HUES48 (cell line): Measurements from ENCODE around the gene RASL11A.
A peak's percentile ranks its signal among the peaks of the same experiment; 100 is the strongest.
"Not testable (repeated sequence)": the region's sequence is repeated elsewhere in the genome, so short reads cannot be mapped to it uniquely, and the experiment has no call there.

Experiments
- H3K27ac ChIP-seq: one replicate; pipeline ENCODE4 v1.7.0; 2013; ENCODE audit warnings: low read depth, low read length, inconsistent platforms
- H3K27me3 ChIP-seq: 2 replicates; pipeline ENCODE4 v1.6.1; 2013; ENCODE audit warnings: mild to moderate bottlenecking, low read length; ENCODE audit not compliant: control insufficient read depth, insufficient read depth
- H3K36me3 ChIP-seq: 2 replicates; pipeline ENCODE4 v1.6.1; 2013; ENCODE audit warnings: low read length; ENCODE audit not compliant: control insufficient read depth, insufficient read depth
- H3K4me1 ChIP-seq: 2 replicates; pipeline ENCODE4 v1.6.1; 2013; ENCODE audit warnings: mild to moderate bottlenecking, low read length; ENCODE audit not compliant: control insufficient read depth, insufficient read depth
- H3K4me3 ChIP-seq: 2 replicates; pipeline ENCODE4 v1.5.1; 2013; ENCODE audit warnings: mild to moderate bottlenecking, low read depth, low read length
- H3K9ac ChIP-seq: 2 replicates; pipeline ENCODE4 v1.6.1; 2013; ENCODE audit warnings: mild to moderate bottlenecking, low read depth, low read length, moderate library complexity
- H3K9me3 ChIP-seq: 2 replicates; pipeline ENCODE4 v1.6.1; 2013; ENCODE audit warnings: low read length; ENCODE audit not compliant: control insufficient read depth, insufficient read depth

The RASL11A gene, protein sequence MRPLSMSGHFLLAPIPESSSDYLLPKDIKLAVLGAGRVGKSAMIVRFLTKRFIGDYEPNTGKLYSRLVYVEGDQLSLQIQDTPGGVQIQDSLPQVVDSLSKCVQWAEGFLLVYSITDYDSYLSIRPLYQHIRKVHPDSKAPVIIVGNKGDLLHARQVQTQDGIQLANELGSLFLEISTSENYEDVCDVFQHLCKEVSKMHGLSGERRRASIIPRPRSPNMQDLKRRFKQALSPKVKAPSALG

DNA sequence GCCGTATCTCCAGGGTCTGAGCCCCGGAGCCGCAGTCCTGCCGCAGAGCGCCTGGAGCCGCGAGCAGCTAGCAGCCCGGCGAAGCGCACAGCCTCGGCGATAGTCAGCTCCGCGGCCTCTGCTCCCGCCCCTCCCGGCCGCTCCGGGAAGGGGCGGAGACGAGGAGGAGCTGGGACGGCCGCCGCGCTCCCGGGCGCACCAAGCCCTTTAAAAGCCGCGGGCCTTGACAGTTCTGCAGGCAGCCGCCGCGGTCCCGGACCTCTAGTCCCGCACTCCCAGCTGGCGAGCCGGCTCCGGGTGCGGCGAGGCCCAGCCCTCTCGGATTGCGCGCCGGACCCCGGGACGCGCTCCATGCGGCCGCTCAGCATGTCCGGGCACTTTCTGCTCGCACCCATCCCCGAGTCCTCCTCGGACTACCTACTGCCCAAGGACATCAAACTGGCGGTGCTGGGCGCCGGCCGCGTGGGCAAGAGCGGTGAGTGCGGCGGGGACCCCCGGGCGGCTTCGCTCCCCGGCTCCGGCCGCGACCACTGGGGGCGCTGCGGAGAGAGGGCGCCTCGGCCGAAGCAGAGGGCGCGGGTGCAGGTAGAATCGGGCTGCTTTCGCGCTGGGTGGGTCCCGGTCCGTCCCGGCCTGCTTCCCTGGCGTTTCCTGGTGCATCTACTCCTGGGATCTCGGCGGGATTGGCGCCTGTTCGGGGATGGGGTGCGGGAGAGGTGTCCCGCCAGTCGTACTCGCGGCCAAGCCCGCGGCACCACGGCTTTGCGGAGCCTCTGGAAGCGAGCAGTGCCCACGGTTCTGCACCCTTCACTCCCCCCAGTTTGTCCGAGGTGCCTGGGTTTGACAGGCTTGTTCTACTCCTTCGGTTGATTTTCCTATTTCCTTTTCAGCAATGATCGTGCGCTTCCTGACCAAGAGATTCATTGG, at the start of gene RASL11A:
RASL11A (plus strand) TSS at position 237 of the 927 bp plus-strand sequence; CDS start at position 352, 115 bp downstream.
- Histone ChIP-seq H3K36me3 (no peaks in the 10 kb centered on the region), H3K4me1 (peaks cover 7% of the 10 kb centered on the region; the same call in 1 of the 2 replicates), H3K27ac (peak within 1 kb of the TSS; percentile 23), H3K9ac (peak within 1 kb of the TSS; percentile 17; the same call in 1 of the 2 replicates), H3K9me3 (no peaks in the 10 kb centered on the region), H3K4me3 (peak within 1 kb of the TSS; percentile 72), H3K27me3 (peaks cover 24% of the 10 kb centered on the region)

DNA sequence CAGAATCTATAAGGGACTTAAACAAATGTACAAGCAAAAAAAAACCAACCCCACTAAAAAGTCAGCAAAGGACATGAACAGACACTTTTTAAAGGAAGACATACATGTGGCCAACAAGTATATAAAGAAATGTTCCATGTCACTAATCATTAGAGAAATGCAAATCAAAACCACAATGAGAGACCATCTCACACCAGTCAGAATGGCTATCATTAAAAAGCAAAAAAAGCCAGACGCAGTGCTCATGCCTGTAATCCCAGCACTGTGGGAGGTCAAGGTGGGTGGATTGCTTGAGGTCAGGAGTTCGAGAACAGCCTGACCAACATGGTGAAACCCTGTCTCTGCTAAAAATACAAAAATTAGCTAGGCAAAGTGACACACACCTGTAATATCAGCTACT, 48.5 kb upstream of the RASL11A start:
- not testable (repeated sequence) for H3K9me3 ChIP-seq, H3K4me1 ChIP-seq, H3K27me3 ChIP-seq, H3K4me3 ChIP-seq, H3K9ac ChIP-seq, H3K27ac ChIP-seq, H3K36me3 ChIP-seq

DNA sequence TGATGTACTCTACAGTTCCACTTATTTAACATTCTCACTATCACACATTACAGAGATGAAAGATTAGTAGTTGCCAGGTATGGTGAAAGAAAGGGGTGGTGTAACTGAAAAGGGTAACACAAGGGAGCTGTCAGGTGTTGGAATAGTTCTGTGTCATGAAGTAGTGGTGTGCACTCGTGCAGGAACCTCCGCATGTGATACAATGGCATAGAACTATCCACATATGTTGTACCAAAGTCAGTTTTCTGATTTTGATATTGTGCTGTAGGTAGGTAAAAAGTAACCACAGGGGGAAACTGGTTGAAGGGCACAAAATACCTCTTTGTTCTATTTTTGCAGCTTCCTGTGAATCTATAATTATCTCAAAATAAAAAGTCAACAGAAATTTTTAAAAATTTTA, 43.6 kb upstream of the RASL11A start:
- H3K9me3 ChIP-seq, result peaks cover 5% of the 10 kb centered on the region
- H3K9ac ChIP-seq, result no peak overlapping the region
- no peak overlapping the region for H3K4me3 ChIP-seq
- H3K4me1 ChIP-seq, result no peaks in the 10 kb centered on the region
- no peaks in the 10 kb centered on the region for H3K36me3 ChIP-seq
- no peaks in the 10 kb centered on the region for H3K27me3 ChIP-seq
- H3K27ac ChIP-seq, result no peak overlapping the region

DNA sequence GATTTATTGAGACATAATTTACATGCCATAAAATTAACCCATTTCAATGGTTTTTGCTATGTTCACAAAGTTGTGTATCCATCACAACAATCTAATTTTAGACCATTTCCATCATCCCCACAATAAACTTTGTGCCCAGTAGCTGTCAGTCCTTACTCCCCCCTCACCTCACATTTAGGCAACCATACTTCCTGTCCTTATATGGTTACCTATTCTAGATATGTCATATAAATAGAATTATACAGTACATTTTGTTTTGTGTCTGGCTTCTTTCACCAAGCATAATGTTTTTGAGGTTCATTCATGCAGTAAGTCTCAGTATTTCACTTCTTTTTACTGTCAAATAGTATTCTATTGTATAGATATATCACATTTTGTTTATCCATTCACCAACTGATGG, 42.5 kb upstream of the RASL11A start:
- Histone ChIP-seq H3K4me3 (no peak overlapping the region), H3K9me3 (peaks cover 5% of the 10 kb centered on the region), H3K36me3 (no peaks in the 10 kb centered on the region), H3K4me1 (no peaks in the 10 kb centered on the region), H3K9ac (no peak overlapping the region), H3K27me3 (no peaks in the 10 kb centered on the region), H3K27ac (no peak overlapping the region)

DNA sequence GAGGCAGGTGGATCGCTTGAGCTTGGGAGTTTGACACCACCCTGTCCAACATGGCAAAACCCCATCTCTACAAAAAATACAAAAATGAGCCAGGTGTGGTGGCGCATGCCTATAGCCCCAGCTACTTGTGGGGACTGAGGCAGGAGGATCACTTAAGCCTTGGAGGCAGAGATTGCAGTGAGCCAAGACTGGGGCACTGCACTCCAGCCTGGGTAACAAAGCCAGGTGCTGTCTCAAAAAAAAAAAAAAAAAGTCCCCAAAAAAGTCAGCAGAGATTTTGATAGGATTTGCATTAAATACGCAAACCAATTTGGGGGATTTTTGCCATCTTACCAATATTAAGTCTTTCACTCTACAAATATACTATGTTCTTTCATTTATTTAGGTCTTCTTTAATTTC, 41.0 kb upstream of the RASL11A start:
- H3K4me3 ChIP-seq, result no peak overlapping the region
- H3K36me3 ChIP-seq, result no peaks in the 10 kb centered on the region
- no peak overlapping the region for H3K9ac ChIP-seq
- no peaks in the 10 kb centered on the region for H3K27me3 ChIP-seq
- no peaks in the 10 kb centered on the region for H3K4me1 ChIP-seq
- peaks cover 5% of the 10 kb centered on the region for H3K9me3 ChIP-seq
- H3K27ac ChIP-seq, result no peak overlapping the region

DNA sequence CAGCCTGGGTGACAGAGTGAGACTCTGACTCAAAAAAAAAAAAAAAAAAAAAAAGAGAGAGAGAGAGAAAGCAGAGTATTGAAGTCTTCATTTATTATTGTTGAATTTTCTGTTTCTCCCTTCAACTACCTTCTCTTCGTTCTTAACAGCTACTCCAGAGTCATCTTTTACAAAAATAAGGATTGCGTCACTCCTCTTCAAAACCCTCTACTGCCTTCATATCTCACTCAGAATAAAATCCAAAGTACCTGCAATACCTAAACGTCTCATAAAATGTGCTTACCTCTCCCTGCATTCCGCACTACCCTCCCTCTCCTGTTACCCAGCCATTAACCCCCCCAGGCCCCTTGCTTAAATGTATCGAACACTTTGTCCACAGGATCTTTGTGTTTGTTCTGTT, 36.7 kb upstream of the RASL11A start:
- no peak overlapping the region for H3K9ac ChIP-seq
- no peaks in the 10 kb centered on the region for H3K36me3 ChIP-seq
- H3K9me3 ChIP-seq, result no peaks in the 10 kb centered on the region
- no peaks in the 10 kb centered on the region for H3K27me3 ChIP-seq
- H3K27ac ChIP-seq, result no peak overlapping the region
- H3K4me3 ChIP-seq, result no peak overlapping the region
- H3K4me1 ChIP-seq, result no peaks in the 10 kb centered on the region

DNA sequence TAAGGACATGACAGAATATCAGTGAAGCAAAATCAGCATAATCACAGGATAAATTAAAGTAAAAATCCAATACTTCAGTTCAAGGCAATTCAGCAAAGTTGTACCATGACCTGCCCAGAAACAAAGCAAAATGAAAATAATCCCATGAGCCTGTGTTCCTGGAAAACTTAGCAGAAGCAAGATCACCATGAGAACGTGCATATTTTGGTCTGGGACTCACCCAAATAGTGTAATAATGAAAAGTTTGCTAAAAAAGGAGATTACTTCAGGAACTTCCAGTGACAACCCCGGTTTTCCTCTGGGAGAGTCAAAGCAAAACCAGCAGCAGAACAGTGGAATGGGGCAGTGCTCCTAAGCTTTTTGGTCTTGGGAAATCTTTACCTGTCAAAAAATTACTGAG, 34.2 kb upstream of the RASL11A start:
- Histone ChIP-seq H3K27ac (no peak overlapping the region), H3K9ac (no peak overlapping the region), H3K4me1 (no peaks in the 10 kb centered on the region), H3K4me3 (no peak overlapping the region), H3K36me3 (no peaks in the 10 kb centered on the region), H3K27me3 (no peaks in the 10 kb centered on the region), H3K9me3 (no peaks in the 10 kb centered on the region)

DNA sequence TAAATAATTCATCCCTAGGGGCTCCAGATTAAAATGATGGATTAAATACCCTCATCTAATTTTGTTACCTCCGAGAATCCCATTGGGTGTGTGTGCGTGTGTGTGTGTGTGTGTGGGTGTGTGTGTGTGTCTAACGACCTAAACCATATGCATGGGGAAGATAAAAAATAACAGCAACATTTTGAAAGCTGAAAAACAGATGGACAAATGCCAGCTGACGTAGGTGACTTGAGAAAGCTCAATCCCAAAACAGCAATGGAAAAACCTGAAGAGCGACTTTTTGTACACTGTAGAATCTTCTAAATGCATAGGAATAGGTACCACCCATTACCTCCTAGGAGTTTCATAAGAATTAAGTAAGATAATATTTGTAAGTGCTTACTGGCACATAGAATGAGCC, 27.9 kb upstream of the RASL11A start:
- H3K4me1 ChIP-seq, result peaks cover 22% of the 10 kb centered on the region
- H3K27ac ChIP-seq, result no peak overlapping the region
- H3K27me3 ChIP-seq, result no peaks in the 10 kb centered on the region
- H3K9me3 ChIP-seq, result no peaks in the 10 kb centered on the region
- H3K36me3 ChIP-seq, result no peaks in the 10 kb centered on the region
- no peak overlapping the region for H3K9ac ChIP-seq
- no peak overlapping the region for H3K4me3 ChIP-seq

DNA sequence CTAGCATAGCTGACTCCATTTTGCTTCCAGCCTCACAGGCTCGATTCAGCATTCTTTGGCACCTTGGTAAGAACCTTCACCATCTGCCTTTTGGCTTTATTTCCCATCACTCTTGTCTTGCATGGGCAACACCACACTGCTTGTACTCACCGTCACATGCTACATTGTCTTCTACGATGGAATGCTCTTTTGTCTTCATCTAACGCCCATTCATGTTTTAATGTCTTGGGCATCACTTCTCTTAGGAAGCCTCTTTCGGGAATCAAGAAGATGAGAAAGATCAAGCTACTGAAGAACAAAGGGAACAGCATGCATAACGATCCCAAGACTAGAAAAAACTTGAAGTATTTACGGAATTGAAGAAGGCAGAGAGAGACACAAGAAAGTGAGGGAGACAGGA, 25.0 kb upstream of the RASL11A start:
- Histone ChIP-seq H3K27ac (peak overlapping the region; percentile 71), H3K9me3 (no peaks in the 10 kb centered on the region)

DNA sequence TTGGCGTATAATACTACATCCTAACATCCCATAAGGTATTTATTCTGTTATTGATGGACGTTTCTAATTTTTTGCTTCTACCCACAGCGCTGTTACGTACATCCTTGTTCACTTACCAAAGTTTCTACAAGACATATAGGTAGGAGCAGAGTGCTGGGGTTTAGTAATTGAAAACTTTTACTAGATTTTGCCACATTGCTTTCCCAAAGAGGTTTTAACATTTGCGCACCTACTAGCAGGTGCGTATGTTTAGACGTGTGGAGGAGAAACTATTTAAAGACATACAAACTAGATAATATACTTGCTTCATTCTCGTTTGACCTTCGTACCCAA, 19.8 kb upstream of the RASL11A start:
- Histone ChIP-seq H3K27ac (peak overlapping the region; percentile 98), H3K9me3 (no peaks in the 10 kb centered on the region), H3K36me3 (peaks cover 29% of the 10 kb centered on the region), H3K4me1 (peaks cover 17% of the 10 kb centered on the region), H3K27me3 (no peaks in the 10 kb centered on the region), H3K4me3 (peak overlapping the region; percentile 98), H3K9ac (peak overlapping the region; percentile 100)

More for the DNA sequence above, 25.0 kb upstream of the RASL11A start:
- Histone ChIP-seq H3K4me1 (peaks cover 22% of the 10 kb centered on the region), H3K36me3 (no peaks in the 10 kb centered on the region), H3K9ac (no peak overlapping the region), H3K27me3 (no peaks in the 10 kb centered on the region), H3K4me3 (no peak overlapping the region)
